K562 (cell line): ENCODE measurements around the gene CUL2. TPM values are rescaled to one million over a fixed set of nuclear protein-coding genes. Genes with fewer than 3 reads are reported as not detected.

Source experiments
- ATF1 ChIP-seq, 2 experiments: fragments of 450-650 bp in 1 of 2; IDR thresholded peaks; 2 replicates each; pipeline ENCODE4 v1.6.1; 2016; ENCODE audit warnings: missing compliant biosample characterization in 1 of 2, missing genetic modification characterization in 1 of 2
- E2F6 ChIP-seq, 2 experiments: IDR thresholded peaks; 2 replicates each; pipeline ENCODE4 v1.6.1; 2011; ENCODE audit warnings: borderline replicate concordance in 1 of 2, control low read depth in 1 of 2, low read depth in 1 of 2, low read length in 1 of 2, mild to moderate bottlenecking in 1 of 2, mixed read lengths in 1 of 2, moderate library complexity in 1 of 2; ENCODE audit not compliant: insufficient read depth in 1 of 2, insufficient read length in 1 of 2, poor library complexity in 1 of 2, severe bottlenecking in 1 of 2; ENCODE audit errors: extremely low read depth in 1 of 2
- EZH2 ChIP-seq: IDR thresholded peaks from 2 replicates; pipeline ENCODE4 v1.6.1; 2012; ENCODE audit warnings: low read depth, mild to moderate bottlenecking, inconsistent platforms, low read length, borderline replicate concordance
- HMGN3 ChIP-seq: IDR thresholded peaks from 2 replicates; pipeline ENCODE4 v1.6.1; 2011; ENCODE audit warnings: borderline replicate concordance, low read depth, mild to moderate bottlenecking, mixed read lengths, low read length; ENCODE audit not compliant: insufficient read length; ENCODE audit errors: extremely low read depth
- RBM25 ChIP-seq: fragments of 200-400 bp; formaldehyde crosslinking; IDR thresholded peaks from 2 replicates; pipeline ENCODE4 v1.6.1; 2018; ENCODE audit warnings: low read length, low read depth, moderate library complexity; ENCODE audit not compliant: severe bottlenecking
- SMARCA4 ChIP-seq: fragments of 450-650 bp; IDR thresholded peaks from 2 replicates; pipeline ENCODE4 v1.6.1; 2016
- TFE3 ChIP-seq: fragments of 450-650 bp; formaldehyde crosslinking; IDR thresholded peaks from 2 replicates; pipeline ENCODE4 v1.4.0; 2020; ENCODE audit warnings: mild to moderate bottlenecking, mixed read lengths
- USF2 ChIP-seq: sonication (generic); formaldehyde crosslinking; IDR thresholded peaks from 2 replicates; pipeline ENCODE4 v1.5.0; 2020; ENCODE audit warnings: missing genetic modification reagents
- ZFP1 ChIP-seq: fragments of 450-650 bp; formaldehyde crosslinking; IDR thresholded peaks from 2 replicates; pipeline ENCODE4 v1.4.0; 2020; ENCODE audit warnings: mild to moderate bottlenecking, mixed read lengths
- ZNF212 ChIP-seq: fragments of 450-650 bp; formaldehyde crosslinking; IDR thresholded peaks from 2 replicates; pipeline ENCODE4 v1.4.0; 2020; ENCODE audit warnings: mild to moderate bottlenecking
- ZNF395 ChIP-seq: fragments of 200-800 bp; sonication (Bioruptor generic); IDR thresholded peaks from 2 replicates; pipeline ENCODE4 v1.6.1; 2017; ENCODE audit warnings: missing genetic modification characterization, missing compliant biosample characterization
- polyA plus RNA-seq, 8 experiments: library from polyadenylated mRNA; depleted of rRNA in 4 of 8; stranded (reverse) in 5 of 8; unstranded in 3 of 8; fragments of >200 nt; fragmentation: Nextera tagmentation in 2 of 8; fragmentation: Illumina TruSeq in 1 of 8; extraction: Ambion mirVana in 2 of 8; extraction: Trizol in 1 of 8; gene quantifications; 2 replicates each; pipeline versions ENCODE4 v1.2.1 to v1.2.3, GENCODE V29; 2011 to 2014; ENCODE audit warnings: inconsistent platforms in 1 of 8, missing spikeins in 1 of 8
- total RNA-seq, 7 experiments: library from RNA; depleted of rRNA in 6 of 7; stranded (reverse); fragments of >200 nt in 6 of 7; fragmentation: Illumina TruSeq in 2 of 7; extraction: Trizol in 2 of 7; gene quantifications; 2 replicates each; pipeline versions ENCODE4 v1.2.1 to v1.2.3, GENCODE V29; 2011 to 2021; ENCODE audit warnings: low replicate concordance in 1 of 7
- TF ChIP-seq, protein P1 (sequence below): fragments of 450-650 bp; IDR thresholded peaks from 2 replicates; pipeline ENCODE4 v1.6.1; 2017; ENCODE audit warnings: antibody characterized with exemption, mild to moderate bottlenecking

Gene CUL2
- total and polyA plus RNA-seq, 9 of the 15 experiments (the other 6 are each of a cell fraction or from before 2014, with no cell fraction given) = 17.3 to 46.3 (median 41.2) TPM

GRCh38 chr10:35090162-35090954, at the start of gene CUL2 (continued):
- TF ChIP-seq, protein P1, sequence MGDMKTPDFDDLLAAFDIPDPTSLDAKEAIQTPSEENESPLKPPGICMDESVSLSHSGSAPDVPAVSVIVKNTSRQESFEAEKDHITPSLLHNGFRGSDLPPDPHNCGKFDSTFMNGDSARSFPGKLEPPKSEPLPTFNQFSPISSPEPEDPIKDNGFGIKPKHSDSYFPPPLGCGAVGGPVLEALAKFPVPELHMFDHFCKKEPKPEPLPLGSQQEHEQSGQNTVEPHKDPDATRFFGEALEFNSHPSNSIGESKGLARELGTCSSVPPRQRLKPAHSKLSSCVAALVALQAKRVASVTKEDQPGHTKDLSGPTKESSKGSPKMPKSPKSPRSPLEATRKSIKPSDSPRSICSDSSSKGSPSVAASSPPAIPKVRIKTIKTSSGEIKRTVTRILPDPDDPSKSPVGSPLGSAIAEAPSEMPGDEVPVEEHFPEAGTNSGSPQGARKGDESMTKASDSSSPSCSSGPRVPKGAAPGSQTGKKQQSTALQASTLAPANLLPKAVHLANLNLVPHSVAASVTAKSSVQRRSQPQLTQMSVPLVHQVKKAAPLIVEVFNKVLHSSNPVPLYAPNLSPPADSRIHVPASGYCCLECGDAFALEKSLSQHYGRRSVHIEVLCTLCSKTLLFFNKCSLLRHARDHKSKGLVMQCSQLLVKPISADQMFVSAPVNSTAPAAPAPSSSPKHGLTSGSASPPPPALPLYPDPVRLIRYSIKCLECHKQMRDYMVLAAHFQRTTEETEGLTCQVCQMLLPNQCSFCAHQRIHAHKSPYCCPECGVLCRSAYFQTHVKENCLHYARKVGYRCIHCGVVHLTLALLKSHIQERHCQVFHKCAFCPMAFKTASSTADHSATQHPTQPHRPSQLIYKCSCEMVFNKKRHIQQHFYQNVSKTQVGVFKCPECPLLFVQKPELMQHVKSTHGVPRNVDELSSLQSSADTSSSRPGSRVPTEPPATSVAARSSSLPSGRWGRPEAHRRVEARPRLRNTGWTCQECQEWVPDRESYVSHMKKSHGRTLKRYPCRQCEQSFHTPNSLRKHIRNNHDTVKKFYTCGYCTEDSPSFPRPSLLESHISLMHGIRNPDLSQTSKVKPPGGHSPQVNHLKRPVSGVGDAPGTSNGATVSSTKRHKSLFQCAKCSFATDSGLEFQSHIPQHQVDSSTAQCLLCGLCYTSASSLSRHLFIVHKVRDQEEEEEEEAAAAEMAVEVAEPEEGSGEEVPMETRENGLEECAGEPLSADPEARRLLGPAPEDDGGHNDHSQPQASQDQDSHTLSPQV = 0 out of 2 replicates have a peak, but pooled peaks have one; percentile 42
- TF ChIP-seq USF2 (CRISPR knock-in tag) = no peak
- peak; percentile 71; the same call in 1 of the 2 replicates for TF ChIP-seq ZNF395 (CRISPR knock-in tag)
- peak; percentile 47; the same call in 1 of the 2 replicates for TF ChIP-seq SMARCA4
- TF ChIP-seq EZH2 = no peak
- no peak for TF ChIP-seq ATF1 (CRISPR knock-in tag; IDR thresholded peaks at IDR 0.05)
- TF ChIP-seq ATF1 (tag; IDR thresholded peaks at IDR 0.05) = peak; percentile 74
- TF ChIP-seq ZFP1 (CRISPR knock-in tag) = no peak
- TF ChIP-seq ZNF212 (CRISPR knock-in tag) = no peak
- TF ChIP-seq TFE3 = no peak
- peak; percentile 14 for TF ChIP-seq HMGN3
- peak in 1 of 2 experiments; percentile 5 for TF ChIP-seq E2F6 (IDR thresholded peaks at IDR 0.05; ENCODE audit: borderline replicate concordance in 1 of 2, extremely low read depth in 1 of 2, insufficient read depth in 1 of 2, insufficient read length in 1 of 2, low read depth in 1 of 2, low read length in 1 of 2, poor library complexity in 1 of 2, severe bottlenecking in 1 of 2)
- peak; percentile 42 for TF ChIP-seq RBM25
